SK-N-MC (cell line): ENCODE measurements around the gene RAB7B.

ENCODE experiments used
- EZH2 ChIP-seq: fragments of 200-600 bp; sonication (generic); IDR thresholded peaks from one replicate; pipeline ENCODE4 v1.6.1; 2017; ENCODE audit warnings: antibody characterized with exemption
- POLR2AphosphoS5 ChIP-seq: IDR thresholded peaks from 2 replicates; pipeline ENCODE4 v1.6.1; 2012; ENCODE audit warnings: mild to moderate bottlenecking, low read depth, low read length, borderline replicate concordance

- TF ChIP-seq POLR2AphosphoS5 (no peak), EZH2 (no peak)
Observed at GRCh38 chr1:205992218-205992882, 10.8 kb downstream of the RAB7B start.
